Pancreas (tissue), 10 donors: ENCODE data around the gene ARIH1. TPM values are rescaled to one million over a fixed set of nuclear protein-coding genes. Genes with fewer than 3 reads are reported as not detected.

Source experiments
- ATAC-seq, 4 donors: fragments of 200-7000 bp; cut with Tn5 transposase; one replicate each; pipeline versions ENCODE4 v1.8.0 to v1.9.1; 2020; ENCODE audit warnings: mild to moderate bottlenecking in 4 of 4, moderate library complexity in 4 of 4
- DNase-seq, 6 donors: peaks; one replicate each; pipeline ENCODE4 v3.0.0-alpha.2; 2020
- FAIRE-seq: peaks from 2 replicates; lab custom pipeline; 2012; peaks lifted over from hg19 to GRCh38; lab: Jason Lieb, UNC
- H3K27ac ChIP-seq, 4 donors: fragments of 200-600 bp; sonication (generic); 1 replicate in 3 of 4; 2 replicates in 1 of 4; pipeline versions ENCODE4 v1.5.0 to v1.8.0; 2020
- H3K27me3 ChIP-seq, 4 donors: fragments of 200-600 bp; one replicate each; pipeline ENCODE4 v1.8.0; 2021
- H3K36me3 ChIP-seq, 3 donors: fragments of 200-600 bp; sonication (generic) in 1 of 3; one replicate each; pipeline versions ENCODE4 v1.5.0 to v1.8.0; 2020 to 2021
- H3K4me1 ChIP-seq, 3 donors: fragments of 200-600 bp; one replicate each; pipeline ENCODE4 v1.8.0; 2021
- H3K4me3 ChIP-seq, 4 donors: fragments of 200-600 bp; sonication (generic) in 2 of 4; one replicate each; pipeline versions ENCODE4 v1.5.0 to v1.8.0; 2020 to 2021
- H3K9me3 ChIP-seq, 4 donors: fragments of 200-600 bp; one replicate each; pipeline ENCODE4 v1.8.0; 2021
- WGBS, 2 donors: extraction: QIAGEN DNeasy Blood & Tissue Kit; methylation state at CpG; one replicate each; pipeline ENCODE4 v1.1.7; 2013; 5-methylcytosine and 5-hydroxymethylcytosine counted together
- intact Hi-C, 3 donors: fragments of 100-400 bp; cut with DNase I; formaldehyde crosslinking; loops; one replicate each; pipeline versions ENCODE4 v1.11.1 to v1.14.2; 2022
- polyA plus RNA-seq, 2 donors: library from polyadenylated mRNA; stranded (reverse); fragments of 200-250 nt; gene quantifications; one replicate each; pipeline ENCODE4 v1.2.3, GENCODE V29; 2013
- total RNA-seq, 6 donors: library from RNA; stranded (reverse); fragmentation: NEBNext Ultra II Directional in 4 of 6; extraction: Animal tissue kit (Norgen Biotek cat#: 25700) in 4 of 6; gene quantifications; one replicate each; pipeline versions ENCODE4 v1.2.1 to v1.2.4, GENCODE V29; 2021 to 2023
- TF ChIP-seq, protein P1 (sequence below), 4 donors: fragments of 200-600 bp; sonication (generic) in 3 of 4; IDR thresholded peaks; one replicate each; pipeline versions ENCODE4 v1.5.0 to v1.8.0; 2021; ENCODE audit warnings: antibody characterized with exemption in 4 of 4
- donor health status: healthy with polysubstance abuse.
- donor health status: DM: no; HTN: no; CAD: no; lungs with moderate emphysema.
- donor health status: DM: no; HTN: no; CAD: no.
- donor health status: control.
- donor health status: control.
- donor health status: Bipolar disorder and iron deficiency.
- donor health status: DM: yes; HTN: yes; CAD: no.
- donor health status: DM: no; HTN: no; CAD: no.
- donor health status: DM: no; HTN: no; CAD: no.
- donor health status: DM: yes; HTN: yes; CAD: no.

The ARIH1 gene
- total and polyA plus RNA-seq, 8 donors = 11.5 to 91.3 (median 66.6) TPM

DNA sequence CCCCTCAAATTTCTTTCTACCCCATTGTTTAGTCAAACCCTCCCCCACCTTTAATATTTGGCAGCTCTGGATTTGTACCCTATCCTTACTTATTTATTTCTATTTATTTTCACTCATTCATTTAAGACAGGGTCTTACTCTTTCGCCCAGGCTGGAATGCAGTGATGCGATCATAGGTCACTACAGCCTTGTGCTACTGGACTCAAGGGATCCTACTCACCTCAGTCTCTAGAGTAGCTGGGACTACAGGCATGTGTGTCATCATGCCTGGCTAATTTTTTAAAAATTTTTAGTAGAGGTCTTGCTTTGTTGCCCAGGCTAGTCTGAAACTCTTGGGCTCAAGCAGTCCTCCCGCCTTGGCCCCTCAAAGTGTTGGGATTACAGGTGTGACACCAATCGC lies 35.4 kb downstream of the ARIH1 start:
- intact Hi-C loops = no loop called here
- no peaks in the 10 kb centered on the region for H3K27me3 ChIP-seq
- 96 to 97% methylated on average over 4 of the region's 4 CpGs for WGBS, 2 donors
- no peak overlapping the region for H3K4me3 ChIP-seq
- peaks cover 0 to 16% (median 7%) of the 10 kb centered on the region in 3 donors for H3K4me1 ChIP-seq
- ATAC-seq (no peak), DNase-seq (no peak), FAIRE-seq (no peak)
- no peaks in the 10 kb centered on the region for H3K9me3 ChIP-seq
- H3K27ac ChIP-seq = no peak overlapping the region
- no peaks in the 10 kb centered on the region for H3K36me3 ChIP-seq
- TF ChIP-seq, protein P1, sequence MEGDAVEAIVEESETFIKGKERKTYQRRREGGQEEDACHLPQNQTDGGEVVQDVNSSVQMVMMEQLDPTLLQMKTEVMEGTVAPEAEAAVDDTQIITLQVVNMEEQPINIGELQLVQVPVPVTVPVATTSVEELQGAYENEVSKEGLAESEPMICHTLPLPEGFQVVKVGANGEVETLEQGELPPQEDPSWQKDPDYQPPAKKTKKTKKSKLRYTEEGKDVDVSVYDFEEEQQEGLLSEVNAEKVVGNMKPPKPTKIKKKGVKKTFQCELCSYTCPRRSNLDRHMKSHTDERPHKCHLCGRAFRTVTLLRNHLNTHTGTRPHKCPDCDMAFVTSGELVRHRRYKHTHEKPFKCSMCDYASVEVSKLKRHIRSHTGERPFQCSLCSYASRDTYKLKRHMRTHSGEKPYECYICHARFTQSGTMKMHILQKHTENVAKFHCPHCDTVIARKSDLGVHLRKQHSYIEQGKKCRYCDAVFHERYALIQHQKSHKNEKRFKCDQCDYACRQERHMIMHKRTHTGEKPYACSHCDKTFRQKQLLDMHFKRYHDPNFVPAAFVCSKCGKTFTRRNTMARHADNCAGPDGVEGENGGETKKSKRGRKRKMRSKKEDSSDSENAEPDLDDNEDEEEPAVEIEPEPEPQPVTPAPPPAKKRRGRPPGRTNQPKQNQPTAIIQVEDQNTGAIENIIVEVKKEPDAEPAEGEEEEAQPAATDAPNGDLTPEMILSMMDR (IDR thresholded peaks at IDR 0.05) = no peak

DNA sequence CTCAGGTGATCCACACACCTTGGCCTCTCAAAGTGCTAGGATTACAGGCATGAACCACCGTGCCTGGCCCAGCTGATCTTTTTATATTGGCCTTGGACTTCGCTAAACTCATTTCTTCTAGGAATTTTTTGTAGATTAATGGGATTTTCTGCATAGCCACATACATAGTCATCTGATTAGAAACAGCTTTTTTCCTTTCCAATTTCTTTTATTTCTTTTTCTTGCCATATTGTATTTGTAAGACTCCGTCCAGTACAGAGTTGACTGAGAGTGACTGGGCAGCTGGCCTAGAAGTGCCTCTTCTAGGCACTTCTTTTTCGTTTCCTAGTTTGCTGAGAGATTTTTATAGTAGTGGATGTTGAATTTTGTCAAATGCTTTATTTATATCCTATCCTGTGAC lies 37.4 kb downstream of the ARIH1 start:
- Histone ChIP-seq H3K4me3 (no peak overlapping the region), H3K27ac (no peak overlapping the region), H3K27me3 (no peaks in the 10 kb centered on the region), H3K36me3 (no peaks in the 10 kb centered on the region), H3K4me1 (peaks cover 0 to 20% (median 7%) of the 10 kb centered on the region in 3 donors), H3K9me3 (no peaks in the 10 kb centered on the region)
- 78 to 84% methylated on average over 4 of the region's 4 CpGs for WGBS, 2 donors
- DNase-seq = no peak
- FAIRE-seq = no peak
- TF ChIP-seq, protein P1 (IDR thresholded peaks at IDR 0.05) = no peak
- ATAC-seq = no peak
- intact Hi-C loops = no loop called here

DNA sequence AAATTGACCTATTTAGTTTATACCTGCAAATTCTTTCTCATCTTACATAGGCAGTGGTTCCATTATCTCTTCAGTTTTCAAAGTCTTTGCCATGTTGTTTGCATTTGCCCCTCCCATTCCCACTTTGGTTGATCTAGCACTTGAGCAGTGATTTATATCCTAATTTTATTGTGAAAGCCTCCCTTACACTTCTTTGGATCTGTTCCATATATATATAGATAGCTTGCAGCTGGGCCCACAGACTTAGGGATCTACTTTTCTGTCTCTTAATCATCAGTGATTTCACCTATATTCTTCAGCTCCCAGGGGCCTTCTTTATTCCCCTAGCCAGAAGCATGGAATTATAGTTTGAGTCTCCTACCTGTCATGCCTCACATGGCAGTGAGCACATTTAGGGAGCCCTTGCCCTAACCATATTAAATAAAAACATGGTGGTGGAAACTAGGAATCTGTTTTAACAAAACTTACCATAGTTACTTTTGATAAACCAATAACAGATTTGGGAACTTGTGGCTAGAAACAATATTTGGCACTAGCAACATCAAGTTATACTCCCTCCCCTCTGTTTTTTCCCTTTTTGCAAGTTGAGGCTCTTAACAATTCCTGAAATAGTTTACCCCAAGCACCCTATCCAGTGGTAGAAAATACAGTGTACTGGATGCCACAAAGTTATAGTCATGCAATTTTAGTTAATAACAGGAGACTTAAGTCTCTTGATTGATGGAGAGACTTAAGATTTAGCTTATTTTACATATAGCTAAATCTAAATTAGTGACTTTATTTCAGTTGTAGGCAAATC lies 41.7 kb downstream of the ARIH1 start:
- Histone ChIP-seq H3K27me3 (no peaks in the 10 kb centered on the region), H3K4me3 (no peak overlapping the region), H3K4me1 (peaks cover 0 to 17% (median 7%) of the 10 kb centered on the region in 3 donors), H3K9me3 (no peaks in the 10 kb centered on the region), H3K27ac (no peak overlapping the region), H3K36me3 (no peaks in the 10 kb centered on the region)
- FAIRE-seq (no peak), DNase-seq (no peak), ATAC-seq (no peak)
- TF ChIP-seq, protein P1 (IDR thresholded peaks at IDR 0.05) = no peak
- intact Hi-C loops = no loop called here

DNA sequence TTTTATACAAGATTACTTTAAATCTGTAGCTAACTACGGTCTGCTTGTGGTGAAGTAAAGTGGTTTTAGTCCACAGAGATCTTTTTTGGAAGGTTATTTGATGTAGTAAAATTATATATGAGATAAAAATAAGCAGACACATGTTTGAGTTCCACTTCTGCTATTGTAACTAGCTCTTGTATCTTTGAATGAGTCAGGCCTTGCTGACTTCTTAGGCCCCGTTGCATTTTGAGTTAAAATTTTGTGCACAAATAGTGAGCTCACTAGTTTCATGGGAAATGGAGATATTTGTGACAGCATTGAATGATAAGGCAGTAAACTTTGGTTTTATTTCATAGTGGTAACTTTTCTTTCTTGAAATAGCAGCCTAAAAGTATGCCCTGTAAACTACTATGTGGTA lies 42.6 kb downstream of the ARIH1 start:
- FAIRE-seq (no peak), ATAC-seq (no peak), DNase-seq (no peak)
- H3K9me3 ChIP-seq = no peaks in the 10 kb centered on the region
- intact Hi-C loops = no loop called here
- H3K36me3 ChIP-seq = no peaks in the 10 kb centered on the region
- no peak overlapping the region for H3K4me3 ChIP-seq
- no peaks in the 10 kb centered on the region for H3K27me3 ChIP-seq
- H3K4me1 ChIP-seq = peaks cover 0 to 17% (median 7%) of the 10 kb centered on the region in 3 donors
- H3K27ac ChIP-seq = no peak overlapping the region
- TF ChIP-seq, protein P1 (IDR thresholded peaks at IDR 0.05) = no peak
- 71% methylated on average over 2 of the region's 2 CpGs for WGBS, 2 donors

GRCh38 chr15:72521682-72522081 lies 47.6 kb downstream of the ARIH1 start:
- ATAC-seq = no peak
- Histone ChIP-seq H3K4me1 (peaks cover 0 to 1% (median 0%) of the 10 kb centered on the region in 3 donors), H3K27me3 (no peaks in the 10 kb centered on the region), H3K9me3 (no peaks in the 10 kb centered on the region), H3K4me3 (no peak overlapping the region), H3K36me3 (no peaks in the 10 kb centered on the region), H3K27ac (no peak overlapping the region)
- no peak for FAIRE-seq
- intact Hi-C loops = loop anchor here in 1 of 3 donors (10.0 kb wide), 1 partner anchor 207 kb away; no protein-coding TSS in a partner anchor
- DNase-seq = no peak
- TF ChIP-seq, protein P1 (IDR thresholded peaks at IDR 0.05) = no peak
- 79 to 94% methylated on average over 1 of the region's 1 CpG for WGBS, 2 donors
